K562 (cell line): ENCODE results near the gene CHSY1. TPM values are rescaled to one million over a fixed set of nuclear protein-coding genes. Genes with fewer than 3 reads are reported as not detected.
A peak's percentile ranks its signal among the peaks of the same experiment; 100 is the strongest.

Source experiments
- CBX1 ChIP-seq: sonication (generic); IDR thresholded peaks from 2 replicates; pipeline ENCODE4 v1.6.1; 2016; ENCODE audit warnings: antibody characterized with exemption, low read depth, mild to moderate bottlenecking
- LARP7 ChIP-seq: fragments of 450-650 bp; IDR thresholded peaks from 2 replicates; pipeline ENCODE4 v1.6.1; 2016
- TBP ChIP-seq: optimal IDR thresholded peaks from 2 replicates; pipeline ENCODE3; 2011; ENCODE audit warnings: low read depth, low read length, improper control_type of control experiment
- TRIM28 ChIP-seq: fragments of 450-650 bp; IDR thresholded peaks from 2 replicates; pipeline ENCODE4 v1.6.1; 2017
- ZNF23 ChIP-seq: fragments of 250-450 bp; sonication (Bioruptor Pico); IDR thresholded peaks from 2 replicates; pipeline ENCODE4 v1.4.0; 2020; ENCODE audit warnings: mild to moderate bottlenecking
- polyA plus RNA-seq, 8 experiments: library from polyadenylated mRNA; depleted of rRNA in 4 of 8; stranded (reverse) in 5 of 8; unstranded in 3 of 8; fragments of >200 nt; fragmentation: Nextera tagmentation in 2 of 8; fragmentation: Illumina TruSeq in 1 of 8; extraction: Ambion mirVana in 2 of 8; extraction: Trizol in 1 of 8; gene quantifications; 2 replicates each; pipeline versions ENCODE4 v1.2.1 to v1.2.3, GENCODE V29; 2011 to 2014; ENCODE audit warnings: inconsistent platforms in 1 of 8, missing spikeins in 1 of 8
- total RNA-seq, 7 experiments: library from RNA; depleted of rRNA in 6 of 7; stranded (reverse); fragments of >200 nt in 6 of 7; fragmentation: Illumina TruSeq in 2 of 7; extraction: Trizol in 2 of 7; gene quantifications; 2 replicates each; pipeline versions ENCODE4 v1.2.1 to v1.2.3, GENCODE V29; 2011 to 2021; ENCODE audit warnings: low replicate concordance in 1 of 7
- TF ChIP-seq, protein P1 (sequence below): fragments of 450-650 bp; conservative IDR thresholded peaks from 2 replicates; pipeline ENCODE4 v1.6.1; 2016; ENCODE audit warnings: missing genetic modification characterization, low read depth, mild to moderate bottlenecking, control low read depth, missing compliant biosample characterization
- TF ChIP-seq, protein P2 (sequence below), 2 experiments: fragments of 450-650 bp in 1 of 2; sonication (generic) in 1 of 2; formaldehyde crosslinking; conservative IDR thresholded peaks; 2 replicates each; pipeline versions ENCODE4 v1.4.0 to v1.8.1; 2020 to 2022; ENCODE audit warnings: mild to moderate bottlenecking in 1 of 2, missing genetic modification reagents in 1 of 2
- TF ChIP-seq, protein P3 (sequence below): conservative IDR thresholded peaks from 2 replicates; pipeline ENCODE4 v1.6.1; 2011; ENCODE audit warnings: low read depth, mild to moderate bottlenecking, low read length; ENCODE audit not compliant: control insufficient read depth

CHSY1 gene
- total and polyA plus RNA-seq, 9 of the 15 experiments (the other 6 are each of a cell fraction or from before 2014, with no cell fraction given): 7.0 to 16.4 (median 13.4) TPM

- TF ChIP-seq, protein P1, sequence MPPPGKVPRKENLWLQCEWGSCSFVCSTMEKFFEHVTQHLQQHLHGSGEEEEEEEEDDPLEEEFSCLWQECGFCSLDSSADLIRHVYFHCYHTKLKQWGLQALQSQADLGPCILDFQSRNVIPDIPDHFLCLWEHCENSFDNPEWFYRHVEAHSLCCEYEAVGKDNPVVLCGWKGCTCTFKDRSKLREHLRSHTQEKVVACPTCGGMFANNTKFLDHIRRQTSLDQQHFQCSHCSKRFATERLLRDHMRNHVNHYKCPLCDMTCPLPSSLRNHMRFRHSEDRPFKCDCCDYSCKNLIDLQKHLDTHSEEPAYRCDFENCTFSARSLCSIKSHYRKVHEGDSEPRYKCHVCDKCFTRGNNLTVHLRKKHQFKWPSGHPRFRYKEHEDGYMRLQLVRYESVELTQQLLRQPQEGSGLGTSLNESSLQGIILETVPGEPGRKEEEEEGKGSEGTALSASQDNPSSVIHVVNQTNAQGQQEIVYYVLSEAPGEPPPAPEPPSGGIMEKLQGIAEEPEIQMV (tag): no peak
- TF ChIP-seq LARP7 (0 out of 2 replicates have a peak, but pooled peaks have one; percentile 63), TRIM28 (no peak), TBP (peak; percentile 21), CBX1 (no peak), ZNF23 (CRISPR knock-in tag) (no peak)
- TF ChIP-seq, protein P2, sequence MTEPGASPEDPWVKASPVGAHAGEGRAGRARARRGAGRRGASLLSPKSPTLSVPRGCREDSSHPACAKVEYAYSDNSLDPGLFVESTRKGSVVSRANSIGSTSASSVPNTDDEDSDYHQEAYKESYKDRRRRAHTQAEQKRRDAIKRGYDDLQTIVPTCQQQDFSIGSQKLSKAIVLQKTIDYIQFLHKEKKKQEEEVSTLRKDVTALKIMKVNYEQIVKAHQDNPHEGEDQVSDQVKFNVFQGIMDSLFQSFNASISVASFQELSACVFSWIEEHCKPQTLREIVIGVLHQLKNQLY (CRISPR knock-in tag; conservative IDR thresholded peaks at IDR 0.05): no peak
- TF ChIP-seq, protein P3, sequence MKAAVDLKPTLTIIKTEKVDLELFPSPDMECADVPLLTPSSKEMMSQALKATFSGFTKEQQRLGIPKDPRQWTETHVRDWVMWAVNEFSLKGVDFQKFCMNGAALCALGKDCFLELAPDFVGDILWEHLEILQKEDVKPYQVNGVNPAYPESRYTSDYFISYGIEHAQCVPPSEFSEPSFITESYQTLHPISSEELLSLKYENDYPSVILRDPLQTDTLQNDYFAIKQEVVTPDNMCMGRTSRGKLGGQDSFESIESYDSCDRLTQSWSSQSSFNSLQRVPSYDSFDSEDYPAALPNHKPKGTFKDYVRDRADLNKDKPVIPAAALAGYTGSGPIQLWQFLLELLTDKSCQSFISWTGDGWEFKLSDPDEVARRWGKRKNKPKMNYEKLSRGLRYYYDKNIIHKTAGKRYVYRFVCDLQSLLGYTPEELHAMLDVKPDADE: no peak
Measured at GRCh38 chr15:101255615-101256241, 3.9 kb upstream of the CHSY1 start (continued).
